Erythroblast (primary cell): ENCODE data around the gene ERP27.

Source experiments
- GATA1 ChIP-seq: IDR thresholded peaks from 2 replicates; pipeline ENCODE4 v1.6.1; 2011; ENCODE audit warnings: low read depth, mild to moderate bottlenecking, control low read depth, low read length, moderate library complexity
- POLR2A ChIP-seq: IDR thresholded peaks from 2 replicates; pipeline ENCODE4 v1.6.1; 2011; ENCODE audit warnings: mild to moderate bottlenecking, low read length

DNA sequence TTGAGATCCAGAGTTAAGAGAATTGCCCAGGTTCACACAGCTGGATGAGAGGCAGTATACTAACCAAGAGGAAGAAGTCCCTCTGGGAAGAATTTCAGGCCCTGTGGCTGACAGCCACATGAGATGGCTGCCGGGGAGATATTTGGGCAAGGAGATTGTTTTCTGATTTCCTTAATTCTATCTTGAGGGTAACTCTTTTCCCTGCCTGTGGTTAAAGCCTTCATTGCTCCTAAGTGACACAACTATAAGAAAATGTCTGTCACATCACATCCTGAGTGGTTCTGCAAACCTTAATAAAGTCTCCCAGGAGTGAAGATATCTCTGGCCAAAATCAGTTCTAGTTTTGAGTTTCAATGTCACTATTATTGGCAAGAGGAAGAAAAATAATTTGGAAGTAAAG, 13.5 kb upstream of the ERP27 start:
- no peak for TF ChIP-seq POLR2A
- no peak for TF ChIP-seq GATA1
